Loucy (cell line): ENCODE results near the gene CREB3L4.
A peak's percentile ranks its signal among the peaks of the same experiment; 100 is the strongest.

Experiments used
- H2AFZ ChIP-seq: fragments of 200-600 bp; sonication (generic); 2 replicates; pipeline ENCODE4 v1.6.0; 2016; ENCODE audit warnings: antibody characterized with exemption, mild to moderate bottlenecking, low read length, moderate library complexity
- H3F3A ChIP-seq: fragments of 200-600 bp; 2 replicates; pipeline ENCODE4 v1.6.0; 2016; ENCODE audit warnings: antibody characterized with exemption, low read depth, mild to moderate bottlenecking
- H3K27me3 ChIP-seq: fragments of 200-600 bp; sonication (generic); 2 replicates; pipeline ENCODE4 v1.6.1; 2014; ENCODE audit warnings: low read length, mild to moderate bottlenecking; ENCODE audit not compliant: insufficient read depth, poor library complexity, severe bottlenecking
- H3K36me3 ChIP-seq: fragments of 200-600 bp; sonication (generic); 2 replicates; pipeline ENCODE4 v1.6.1; 2016; ENCODE audit warnings: low read length; ENCODE audit not compliant: insufficient read depth
- H3K4me1 ChIP-seq: fragments of 200-600 bp; sonication (generic); 2 replicates; pipeline ENCODE4 v1.5.1; 2014; ENCODE audit warnings: low read length, mild to moderate bottlenecking; ENCODE audit not compliant: insufficient read depth, poor library complexity, severe bottlenecking
- H3K4me2 ChIP-seq: fragments of 200-600 bp; sonication (generic); 2 replicates; pipeline ENCODE4 v1.6.0; 2014; ENCODE audit warnings: antibody characterized with exemption, low read length, low read depth, mild to moderate bottlenecking; ENCODE audit not compliant: poor library complexity, severe bottlenecking
- H3K4me3 ChIP-seq: fragments of 200-600 bp; sonication (generic); 2 replicates; pipeline ENCODE4 v1.5.1; 2014; ENCODE audit warnings: low read length, mild to moderate bottlenecking, mixed read lengths; ENCODE audit not compliant: poor library complexity, severe bottlenecking
- H3K79me2 ChIP-seq: fragments of 200-600 bp; sonication (generic); 2 replicates; pipeline ENCODE4 v1.6.1; 2014; ENCODE audit warnings: low read length; ENCODE audit not compliant: insufficient read depth
- H3K9ac ChIP-seq: fragments of 200-600 bp; sonication (generic); 2 replicates; pipeline ENCODE4 v1.6.0; 2014; ENCODE audit warnings: mild to moderate bottlenecking, low read depth, low read length, moderate library complexity; ENCODE audit not compliant: poor library complexity, severe bottlenecking
- H3K9me2 ChIP-seq: fragments of 200-600 bp; sonication (generic); replicated peaks from 2 replicates; pipeline ENCODE4 v1.6.1; 2016; ENCODE audit warnings: low read depth, low read length, mixed read lengths
- H3K9me3 ChIP-seq: fragments of 200-600 bp; sonication (generic); 2 replicates; pipeline ENCODE4 v1.6.1; 2014; ENCODE audit warnings: mild to moderate bottlenecking, antibody characterized with exemption, low read length, low read depth; ENCODE audit not compliant: insufficient read depth
- H4K20me1 ChIP-seq: fragments of 200-600 bp; sonication (generic); 2 replicates; pipeline ENCODE4 v1.6.0; 2014; ENCODE audit warnings: antibody characterized with exemption, low read length, mild to moderate bottlenecking; ENCODE audit not compliant: insufficient read depth, poor library complexity, severe bottlenecking
- EZH2phosphoT487 ChIP-seq: fragments of 200-600 bp; IDR thresholded peaks from 2 replicates; pipeline ENCODE4 v1.6.1; 2018; ENCODE audit warnings: antibody characterized with exemption, mild to moderate bottlenecking, moderate library complexity, borderline replicate concordance
- TF ChIP-seq, protein P1 (sequence below): fragments of 200-600 bp; sonication (generic); conservative IDR thresholded peaks from 2 replicates; pipeline ENCODE4 v1.5.1; 2014; ENCODE audit warnings: mild to moderate bottlenecking, antibody characterized with exemption, low read length

Gene CREB3L4

DNA sequence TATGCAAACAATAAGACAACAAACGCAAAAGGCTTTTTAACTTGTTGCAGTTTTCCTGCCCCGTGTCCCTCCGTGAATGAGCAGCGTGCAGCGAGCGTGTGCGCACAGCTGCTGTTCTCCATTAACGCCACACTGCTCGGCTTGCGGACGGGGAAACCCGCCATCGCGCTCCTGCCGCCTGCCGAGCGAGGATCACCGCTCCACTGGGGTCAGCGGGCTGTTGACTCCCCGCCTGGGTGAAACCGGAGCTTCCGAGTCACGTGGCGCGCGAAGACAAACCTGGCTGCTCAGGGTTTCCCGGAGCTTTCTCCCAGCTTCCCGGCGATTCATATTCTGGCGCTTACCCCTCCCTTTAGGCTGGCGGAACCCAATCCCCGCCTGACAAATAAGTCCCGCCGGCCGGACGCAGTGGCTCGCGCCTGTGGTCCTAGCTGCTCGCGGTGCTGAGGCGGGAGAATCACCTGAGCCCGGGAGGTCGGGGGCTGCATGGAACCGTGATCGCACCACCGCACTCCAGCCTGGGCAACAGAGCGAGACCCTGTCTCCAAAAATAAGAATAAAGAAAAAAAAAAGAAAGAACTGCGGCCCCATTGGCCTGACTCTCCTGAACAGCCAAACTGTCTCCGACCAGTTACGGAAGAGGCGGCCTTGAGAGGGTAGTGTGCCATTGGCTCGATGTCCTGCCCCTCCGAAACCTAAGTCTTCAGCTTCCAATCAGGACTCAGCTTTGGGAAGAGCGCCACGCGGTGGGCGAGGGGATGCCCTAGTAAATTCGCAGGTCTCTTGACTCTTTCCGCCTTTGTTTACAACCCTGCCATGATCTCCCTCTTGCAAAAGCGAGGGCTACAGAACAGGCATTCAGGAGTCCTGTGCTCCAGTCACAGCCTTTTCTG, at the start of gene CREB3L4:
Gene CREB3L4 (plus strand): TSS at position 796 of the 893 bp plus-strand sequence. CDS start 624 bp downstream, outside the sequence.
- peaks cover 61% of the 10 kb centered on the region for H3K79me2 ChIP-seq
- TF ChIP-seq, protein P1, sequence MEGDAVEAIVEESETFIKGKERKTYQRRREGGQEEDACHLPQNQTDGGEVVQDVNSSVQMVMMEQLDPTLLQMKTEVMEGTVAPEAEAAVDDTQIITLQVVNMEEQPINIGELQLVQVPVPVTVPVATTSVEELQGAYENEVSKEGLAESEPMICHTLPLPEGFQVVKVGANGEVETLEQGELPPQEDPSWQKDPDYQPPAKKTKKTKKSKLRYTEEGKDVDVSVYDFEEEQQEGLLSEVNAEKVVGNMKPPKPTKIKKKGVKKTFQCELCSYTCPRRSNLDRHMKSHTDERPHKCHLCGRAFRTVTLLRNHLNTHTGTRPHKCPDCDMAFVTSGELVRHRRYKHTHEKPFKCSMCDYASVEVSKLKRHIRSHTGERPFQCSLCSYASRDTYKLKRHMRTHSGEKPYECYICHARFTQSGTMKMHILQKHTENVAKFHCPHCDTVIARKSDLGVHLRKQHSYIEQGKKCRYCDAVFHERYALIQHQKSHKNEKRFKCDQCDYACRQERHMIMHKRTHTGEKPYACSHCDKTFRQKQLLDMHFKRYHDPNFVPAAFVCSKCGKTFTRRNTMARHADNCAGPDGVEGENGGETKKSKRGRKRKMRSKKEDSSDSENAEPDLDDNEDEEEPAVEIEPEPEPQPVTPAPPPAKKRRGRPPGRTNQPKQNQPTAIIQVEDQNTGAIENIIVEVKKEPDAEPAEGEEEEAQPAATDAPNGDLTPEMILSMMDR, result peak; percentile 54
- no peak for TF ChIP-seq EZH2phosphoT487
- H3K9ac ChIP-seq, result peak within 1 kb of the TSS; percentile 97
- peak within 1 kb of the TSS; percentile 86 for H3K4me2 ChIP-seq
- H4K20me1 ChIP-seq, result peaks cover 5% of the 10 kb centered on the region
- H3K4me1 ChIP-seq, result peaks cover 50% of the 10 kb centered on the region
- H2AFZ ChIP-seq, result peak within 1 kb of the TSS; percentile 81
- no peaks in the 10 kb centered on the region for H3F3A ChIP-seq
- H3K9me3 ChIP-seq, result no peaks in the 10 kb centered on the region
- no peaks in the 10 kb centered on the region for H3K27me3 ChIP-seq
- peak within 1 kb of the TSS; percentile 90 for H3K4me3 ChIP-seq
- no peaks in the 10 kb centered on the region for H3K9me2 ChIP-seq
- H3K36me3 ChIP-seq, result no peaks in the 10 kb centered on the region

GRCh38 chr1:153919876-153920852, 47.5 kb upstream of the CREB3L4 start:
- TF ChIP-seq, protein P1, result peak; percentile 39
- TF ChIP-seq EZH2phosphoT487, result no peak
- H3K9me2 ChIP-seq, result no peaks in the 10 kb centered on the region
- H3K4me1 ChIP-seq, result peaks cover 40% of the 10 kb centered on the region
- peak overlapping the region; percentile 94 for H3K4me2 ChIP-seq
- H2AFZ ChIP-seq, result no peak overlapping the region
- H3F3A ChIP-seq, result no peaks in the 10 kb centered on the region
- H3K79me2 ChIP-seq, result peaks cover 79% of the 10 kb centered on the region
- H3K36me3 ChIP-seq, result peaks cover 4% of the 10 kb centered on the region; the same call in 1 of the 2 replicates
- peak overlapping the region; percentile 96 for H3K9ac ChIP-seq
- H3K9me3 ChIP-seq, result no peaks in the 10 kb centered on the region
- peak overlapping the region; percentile 97 for H3K4me3 ChIP-seq
- H3K27me3 ChIP-seq, result no peaks in the 10 kb centered on the region
- peaks cover 64% of the 10 kb centered on the region for H4K20me1 ChIP-seq

DNA sequence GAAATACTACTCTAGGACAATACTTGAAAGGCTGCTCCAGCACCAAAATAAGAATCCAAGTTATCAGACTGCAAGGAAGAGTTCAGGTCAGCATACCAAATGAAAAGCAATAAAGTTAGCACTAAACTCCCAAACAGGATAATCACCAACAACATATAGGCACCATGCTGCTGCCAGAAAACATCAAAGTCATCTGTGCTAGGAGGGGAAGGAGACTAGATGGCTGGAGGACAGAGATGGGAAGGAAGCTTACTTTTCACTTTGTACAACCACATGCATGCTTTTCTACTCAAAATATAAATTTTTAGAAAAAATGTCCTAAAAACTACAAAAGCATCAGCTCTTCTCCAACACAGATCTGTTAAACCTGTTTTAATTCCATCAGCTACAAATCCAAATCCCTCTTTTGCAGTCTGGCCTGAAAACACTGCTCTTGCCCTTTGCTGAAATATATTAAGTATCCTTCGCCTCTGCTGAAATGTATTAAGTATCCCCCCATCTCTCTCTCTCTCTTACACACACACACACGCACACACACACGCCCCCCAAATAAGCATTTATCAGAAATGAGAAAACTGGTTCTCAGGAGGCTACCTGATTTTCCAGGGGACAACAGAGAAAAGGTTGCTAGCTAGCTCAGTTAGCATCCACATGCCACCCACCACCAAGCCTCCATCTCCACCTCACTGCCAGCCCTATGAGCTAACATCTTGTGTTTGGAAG, 46.5 kb upstream of the CREB3L4 start:
- H3K79me2 ChIP-seq, result peaks cover 68% of the 10 kb centered on the region
- H3F3A ChIP-seq, result no peaks in the 10 kb centered on the region
- H3K4me3 ChIP-seq, result peak overlapping the region; percentile 97
- no peaks in the 10 kb centered on the region for H3K27me3 ChIP-seq
- no peak overlapping the region for H2AFZ ChIP-seq
- TF ChIP-seq EZH2phosphoT487, result no peak
- TF ChIP-seq, protein P1, result no peak
- no peaks in the 10 kb centered on the region for H3K9me2 ChIP-seq
- peak overlapping the region; percentile 94 for H3K4me2 ChIP-seq
- peaks cover 38% of the 10 kb centered on the region for H3K4me1 ChIP-seq
- H3K9ac ChIP-seq, result peak overlapping the region; percentile 96
- peaks cover 4% of the 10 kb centered on the region; the same call in 1 of the 2 replicates for H3K36me3 ChIP-seq
- H3K9me3 ChIP-seq, result no peaks in the 10 kb centered on the region
- peaks cover 54% of the 10 kb centered on the region for H4K20me1 ChIP-seq
